Subcutaneous adipose tissue (tissue), 4 donors: ENCODE data around the gene LYPLAL1. TPM values are rescaled to one million over a fixed set of nuclear protein-coding genes. Genes with fewer than 3 reads are reported as not detected.

Experiments
- CTCF ChIP-seq: fragments of 450-650 bp; IDR thresholded peaks from one replicate; pipeline ENCODE4 v1.5.1; 2016; ENCODE audit warnings: low read depth, mild to moderate bottlenecking, control low read depth, antibody characterized with exemption, moderate library complexity
- total RNA-seq, 4 donors: library from RNA; depleted of rRNA; stranded (reverse); fragments of >200 nt; gene quantifications; one replicate each; pipeline ENCODE4 v1.1.0, GENCODE V29; 2016

LYPLAL1 gene
- total RNA-seq, 4 donors from 2014 or later = 26.3 to 37.7 (median 31.4) TPM

DNA sequence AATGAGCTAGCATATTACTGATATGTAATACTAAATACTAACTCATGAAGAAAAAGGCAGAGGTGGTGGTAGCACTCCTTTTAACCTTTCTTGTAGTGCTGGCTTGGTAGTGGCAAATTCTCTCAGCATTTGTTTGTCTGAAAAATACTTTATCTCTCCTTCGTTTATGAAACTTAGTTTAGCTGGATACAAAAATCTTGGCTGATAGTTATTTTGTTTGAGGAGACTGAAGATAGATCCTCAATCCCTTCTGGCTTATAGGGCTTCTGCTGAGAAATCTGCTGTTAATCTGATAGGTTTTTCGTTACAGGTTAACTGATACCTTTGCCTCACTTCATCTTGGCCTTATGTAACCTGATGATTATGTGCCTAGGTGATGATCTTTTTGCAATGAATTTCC is 87.8 kb downstream of the LYPLAL1 start:
- TF ChIP-seq CTCF = no peak
